Pulmonary artery endothelial cell (primary cell): ENCODE results near the gene EGR2. TPM values are rescaled to one million over a fixed set of nuclear protein-coding genes. Genes with fewer than 3 reads are reported as not detected.
"Not testable (repeated sequence)": the region's sequence is repeated elsewhere in the genome, so short reads cannot be mapped to it uniquely, and the experiment has no call there.

ENCODE experiments used
- DNase-seq: peaks from one replicate; pipeline ENCODE4 v3.0.0-alpha.2; 2011; ENCODE audit warnings: low read depth, low spot score
- total RNA-seq: library from RNA; depleted of rRNA; stranded (reverse); fragments of >200 nt; gene quantifications from 2 replicates; pipeline ENCODE4 v1.2.3, GENCODE V29; 2014

Gene EGR2
- total RNA-seq, 1 donor from 2014 or later = 0.07 TPM

DNA sequence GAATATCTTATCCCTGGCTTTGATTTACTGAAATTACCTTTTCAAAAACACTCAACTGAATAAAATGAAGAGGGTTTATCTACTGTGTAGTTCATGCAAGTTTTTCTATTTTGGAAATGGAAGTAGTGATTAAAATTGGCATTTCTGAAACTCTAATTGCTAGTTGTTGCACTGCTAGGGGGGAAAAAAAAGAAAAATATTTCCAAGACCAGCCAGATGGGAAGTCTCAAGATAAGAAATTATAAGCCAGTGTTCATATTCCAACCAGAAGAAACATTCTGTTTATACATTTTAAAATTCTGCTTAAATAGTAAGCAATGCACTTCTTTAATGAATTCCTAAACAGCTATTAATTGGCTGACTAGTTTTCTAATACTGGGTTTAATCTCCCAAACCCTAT, 21.1 kb downstream of the EGR2 start:
- DNase-seq = no peak

DNA sequence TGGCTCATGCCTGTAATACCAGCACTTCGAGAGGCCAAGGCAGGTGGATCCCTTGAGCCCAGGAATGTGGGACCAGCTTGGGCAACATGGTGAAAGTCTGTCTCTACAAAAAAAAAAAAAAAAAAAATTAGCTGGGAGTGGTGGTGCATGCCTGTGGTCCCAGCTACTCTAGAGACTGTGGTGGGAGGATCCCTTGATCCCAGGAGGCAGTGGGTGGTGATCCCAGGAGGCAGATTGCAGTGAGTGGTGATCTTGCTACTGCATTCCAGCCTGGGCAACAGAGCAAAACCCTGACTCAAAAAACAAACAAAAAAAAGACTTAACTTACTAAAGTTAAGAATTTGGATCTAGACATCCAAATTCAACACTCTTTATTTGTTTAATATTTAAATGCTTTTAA, 21.9 kb downstream of the EGR2 start:
- DNase-seq = no peak

GRCh38 chr10:62792261-62792660, 23.9 kb downstream of the EGR2 start:
- DNase-seq = no peak

- DNase-seq = no peak
Measured at GRCh38 chr10:62790571-62790970, 25.6 kb downstream of the EGR2 start.

GRCh38 chr10:62790019-62790555, 26.1 kb downstream of the EGR2 start:
- DNase-seq = no peak

- no peak for DNase-seq
Measured at GRCh38 chr10:62788861-62789467, 27.2 kb downstream of the EGR2 start.

- DNase-seq = not testable (repeated sequence)
Measured at GRCh38 chr10:62788285-62788684, 27.9 kb downstream of the EGR2 start.

DNA sequence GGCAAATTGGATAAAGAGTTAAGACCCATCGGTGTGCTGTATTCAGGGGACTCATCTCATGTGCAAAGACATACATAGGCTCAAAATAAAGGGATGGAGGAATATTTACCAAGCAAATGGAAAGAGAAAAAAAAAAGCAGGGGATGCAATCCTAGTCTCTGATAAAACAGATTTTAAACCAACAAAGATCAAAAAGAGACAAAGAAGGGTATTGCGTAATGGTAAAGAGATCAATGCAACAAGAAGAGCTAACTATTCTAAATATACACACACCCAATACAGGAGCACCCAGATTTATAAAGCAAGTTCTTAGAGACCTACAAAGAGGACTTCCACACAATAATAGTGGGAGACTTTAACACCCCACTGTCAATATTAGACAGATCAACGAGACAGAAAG, 31.6 kb downstream of the EGR2 start:
- not testable (repeated sequence) for DNase-seq

- no peak for DNase-seq
Measured at GRCh38 chr10:62779487-62780248, 36.5 kb downstream of the EGR2 start.

DNA sequence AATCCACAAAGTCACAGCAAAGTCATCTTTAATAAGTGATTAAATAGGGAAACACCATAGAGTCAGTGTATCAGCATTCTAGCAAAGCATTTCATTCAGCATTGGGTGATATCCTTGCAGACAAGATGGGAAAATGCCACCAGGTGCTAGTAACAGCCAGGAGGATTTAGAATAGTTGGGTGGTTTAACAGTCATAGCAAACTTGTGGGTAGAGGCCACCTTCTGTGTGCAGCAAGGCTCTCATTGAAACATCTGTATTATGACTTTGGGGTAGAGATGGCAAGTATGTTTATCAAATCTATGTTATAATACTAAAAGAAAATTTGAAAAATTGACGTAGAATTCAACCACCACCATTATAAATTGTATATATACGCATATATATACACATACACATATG, 38.0 kb downstream of the EGR2 start:
- no peak for DNase-seq

DNA sequence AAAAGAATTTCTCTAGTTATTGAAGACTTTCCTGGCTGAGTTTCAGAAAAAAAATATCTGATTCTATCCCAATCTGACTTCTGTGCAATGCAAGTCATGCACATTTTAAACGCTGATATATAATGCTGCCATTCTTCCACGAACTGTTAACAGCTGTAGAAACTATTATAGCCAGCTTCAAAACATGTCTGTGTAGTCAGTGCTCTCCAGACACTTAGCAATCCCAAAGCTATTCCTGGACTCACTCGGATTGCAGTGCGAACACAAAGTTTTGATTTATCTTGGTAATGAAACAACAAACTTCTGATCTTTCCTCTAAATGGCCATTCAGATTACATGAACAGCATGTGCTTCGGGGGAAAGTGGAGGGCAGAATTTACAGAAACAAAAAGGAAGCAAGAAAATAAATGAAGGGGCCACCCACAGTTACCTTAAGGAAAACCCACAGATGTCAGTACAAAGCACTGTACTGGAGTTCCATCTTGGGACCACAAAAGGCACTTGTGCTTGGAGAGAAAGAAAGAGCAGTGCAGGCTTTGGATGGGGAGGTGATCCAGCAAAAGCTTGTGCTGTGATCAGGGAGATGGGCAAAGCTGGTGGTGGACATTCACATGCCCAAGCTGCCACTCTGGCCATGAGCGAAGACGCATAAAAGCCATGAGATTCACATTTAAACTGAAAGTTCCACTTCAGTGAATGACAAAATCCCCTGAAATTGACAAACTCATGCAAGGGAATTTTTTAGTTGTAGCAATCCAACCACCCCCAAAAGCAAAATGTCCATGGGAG, 43.8 kb downstream of the EGR2 start:
- no peak for DNase-seq

DNA sequence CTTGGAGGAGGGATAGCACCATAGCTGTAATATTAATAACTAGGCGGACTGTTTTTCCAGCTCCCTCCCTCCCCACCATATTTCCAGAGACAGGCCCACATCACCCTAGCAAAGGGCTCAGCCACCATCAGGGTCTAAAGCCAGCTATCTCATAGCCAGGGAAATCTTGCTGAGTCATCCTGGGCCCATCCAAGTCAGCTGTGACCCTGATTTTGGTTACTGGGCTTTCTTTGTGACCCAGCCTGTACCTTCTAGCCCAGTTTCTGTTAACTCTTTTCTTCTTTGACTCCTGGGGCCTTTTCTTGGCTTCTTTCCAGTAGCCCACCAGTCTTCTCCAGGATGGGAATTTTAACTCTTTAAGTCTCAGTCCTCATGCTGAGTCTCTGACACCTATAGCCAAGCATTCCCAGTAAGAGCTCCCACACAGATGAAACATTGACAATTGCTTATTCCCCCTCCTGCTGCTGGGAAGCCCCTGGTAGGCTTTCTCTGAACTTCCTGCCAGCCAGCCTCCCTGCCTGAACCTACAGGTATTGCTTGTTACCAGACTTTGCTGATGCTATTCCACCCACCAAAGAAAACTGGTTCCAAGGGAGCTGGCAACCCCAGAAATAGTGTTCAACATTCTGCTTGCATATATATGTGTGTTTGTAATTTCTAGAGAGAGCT, 46.5 kb downstream of the EGR2 start:
- DNase-seq = no peak

DNA sequence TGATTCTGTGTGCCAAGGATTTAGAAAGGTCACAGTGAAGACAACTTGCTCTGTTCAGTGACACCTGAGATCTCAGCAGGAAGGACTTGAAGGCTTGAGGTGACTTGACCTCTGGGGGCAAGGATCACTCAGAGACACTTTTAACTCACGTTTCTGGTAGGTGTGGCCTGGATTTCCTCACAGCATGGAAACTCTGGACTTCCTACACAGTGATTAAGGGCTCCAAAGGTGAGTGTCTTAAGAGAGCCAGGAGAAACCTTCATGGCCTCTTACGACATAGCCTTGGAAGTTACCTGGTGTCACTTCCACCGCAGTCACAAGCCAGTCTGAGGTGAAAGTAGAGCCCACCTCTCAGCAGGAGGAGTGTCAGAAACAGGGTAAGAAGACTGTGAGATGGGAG, 49.8 kb downstream of the EGR2 start:
- DNase-seq = no peak

DNA sequence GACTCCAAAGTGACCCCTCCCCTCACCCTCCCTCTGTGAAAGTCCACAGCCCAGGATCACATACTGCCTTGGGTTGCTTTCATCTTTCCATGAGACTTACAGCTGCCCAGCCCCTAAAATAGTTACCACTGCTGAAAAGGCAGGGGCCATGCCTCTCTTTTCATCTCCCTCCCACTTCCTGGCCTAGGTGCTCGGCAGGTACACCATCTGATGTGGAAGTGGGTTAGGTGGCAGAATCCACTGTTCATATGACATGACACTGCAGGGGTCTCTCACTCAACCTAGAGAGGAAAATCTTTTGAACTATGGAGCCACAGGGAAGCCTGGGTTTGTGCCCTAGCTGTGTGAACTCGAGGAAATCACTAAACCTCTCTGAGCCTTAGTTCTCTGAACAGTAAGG, 50.4 kb downstream of the EGR2 start:
- no peak for DNase-seq

DNA sequence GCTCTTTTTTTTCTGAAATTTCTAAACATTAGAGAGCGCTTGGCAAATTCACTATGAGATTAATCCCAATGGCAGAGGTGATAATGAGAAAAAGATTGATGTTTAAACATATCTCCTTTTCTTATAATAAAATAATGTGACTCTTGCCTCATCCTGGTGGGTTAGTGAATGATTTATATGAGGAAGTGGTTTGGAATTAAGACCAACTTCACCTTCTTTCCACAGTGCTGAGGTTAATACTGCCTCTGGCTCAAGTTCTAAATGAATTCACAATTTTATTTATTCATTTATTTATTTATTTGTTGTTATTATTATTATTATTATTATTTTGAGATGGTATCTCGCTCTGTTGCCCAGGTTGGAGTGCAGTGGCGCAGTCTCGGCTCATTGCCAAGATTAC, 52.2 kb downstream of the EGR2 start:
- no peak for DNase-seq

DNA sequence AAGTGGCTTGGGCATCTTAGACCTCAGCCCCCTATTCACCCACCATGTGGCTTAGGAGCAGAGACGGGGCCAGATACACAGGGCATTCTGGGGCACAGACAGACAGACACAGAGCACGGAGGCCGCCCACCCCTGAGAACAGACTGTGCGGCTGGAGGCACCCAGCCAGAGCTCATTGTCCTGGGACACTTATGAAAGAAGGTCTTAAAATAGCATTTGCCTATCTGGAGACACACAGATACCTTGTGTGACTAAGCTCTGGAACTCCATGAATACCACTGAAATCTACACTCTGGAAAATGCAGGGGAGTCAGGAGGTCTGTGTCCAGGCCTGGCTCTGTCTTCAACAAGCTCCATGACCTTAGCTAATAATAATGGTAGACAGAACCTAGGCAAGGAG, 53.0 kb downstream of the EGR2 start:
- DNase-seq = no peak

Other genes with a start within 250 kb of the EGR2 start
- gene ADO, start 11.6 kb downstream of the EGR2 start, total RNA-seq = 16.6 and 17.7 TPM in 2 replicates